ENCODE results near the gene HELB.

HELB gene

GRCh38 chr12:66288121-66288520 lies 14.2 kb upstream of the HELB start:
- TF ChIP-seq CTCF (IDR thresholded peaks at IDR 0.05; ENCODE audit: low read depth, low read length) (no peak), EZH2phosphoT487 (IDR thresholded peaks at IDR 0.05; ENCODE audit: low read depth) (no peak)
- Histone ChIP-seq H2AFZ (ENCODE audit: low read depth, low read length) (no peak overlapping the region), H3K9ac (ENCODE audit: low read length) (no peak overlapping the region), H4K20me1 (ENCODE audit: insufficient read depth, low read length) (no peaks in the 10 kb centered on the region), H3K27ac (ENCODE audit: low read length) (no peak overlapping the region), H3K9me3 (ENCODE audit: insufficient read depth, low read length) (no peaks in the 10 kb centered on the region), H3K4me1 (ENCODE audit: low read length) (no peaks in the 10 kb centered on the region), H3K27me3 (ENCODE audit: low read depth, low read length) (no peaks in the 10 kb centered on the region), H3K4me2 (ENCODE audit: low read length) (no peak overlapping the region), H3K79me2 (ENCODE audit: low read length) (no peaks in the 10 kb centered on the region), H3K36me3 (replicated peaks; ENCODE audit: low read depth, low read length) (no peaks in the 10 kb centered on the region), H3K4me3 (ENCODE audit: low read length) (no peak overlapping the region)

GRCh38 chr12:66289485-66289884 lies 12.8 kb upstream of the HELB start:
- TF ChIP-seq CTCF (IDR thresholded peaks at IDR 0.05; ENCODE audit: low read depth, low read length) (no peak), EZH2phosphoT487 (IDR thresholded peaks at IDR 0.05; ENCODE audit: low read depth) (no peak)
- H3K9me3 ChIP-seq (ENCODE audit: insufficient read depth, low read length), result no peaks in the 10 kb centered on the region
- no peak overlapping the region for H3K27ac ChIP-seq (ENCODE audit: low read length)
- H4K20me1 ChIP-seq (ENCODE audit: insufficient read depth, low read length), result no peaks in the 10 kb centered on the region
- H3K9ac ChIP-seq (ENCODE audit: low read length), result no peak overlapping the region
- no peaks in the 10 kb centered on the region for H3K4me1 ChIP-seq (ENCODE audit: low read length)
- H3K36me3 ChIP-seq (replicated peaks; ENCODE audit: low read depth, low read length), result no peaks in the 10 kb centered on the region
- no peak overlapping the region for H3K4me3 ChIP-seq (ENCODE audit: low read length)
- H3K27me3 ChIP-seq (ENCODE audit: low read depth, low read length), result no peaks in the 10 kb centered on the region
- H3K4me2 ChIP-seq (ENCODE audit: low read length), result no peak overlapping the region
- H2AFZ ChIP-seq (ENCODE audit: low read depth, low read length), result no peak overlapping the region
- no peaks in the 10 kb centered on the region for H3K79me2 ChIP-seq (ENCODE audit: low read length)

- H3K9ac ChIP-seq (ENCODE audit: low read length), result no peak overlapping the region
- no peak overlapping the region for H2AFZ ChIP-seq (ENCODE audit: low read depth, low read length)
- no peaks in the 10 kb centered on the region for H3K36me3 ChIP-seq (replicated peaks; ENCODE audit: low read depth, low read length)
- H4K20me1 ChIP-seq (ENCODE audit: insufficient read depth, low read length), result no peaks in the 10 kb centered on the region
- H3K4me1 ChIP-seq (ENCODE audit: low read length), result no peaks in the 10 kb centered on the region
- H3K9me3 ChIP-seq (ENCODE audit: insufficient read depth, low read length), result no peaks in the 10 kb centered on the region
- no peak overlapping the region for H3K4me3 ChIP-seq (ENCODE audit: low read length)
- no peak for TF ChIP-seq CTCF (IDR thresholded peaks at IDR 0.05; ENCODE audit: low read depth, low read length)
- TF ChIP-seq EZH2phosphoT487 (IDR thresholded peaks at IDR 0.05; ENCODE audit: low read depth), result no peak
- H3K4me2 ChIP-seq (ENCODE audit: low read length), result no peak overlapping the region
- H3K27me3 ChIP-seq (ENCODE audit: low read depth, low read length), result no peaks in the 10 kb centered on the region
- no peak overlapping the region for H3K27ac ChIP-seq (ENCODE audit: low read length)
- no peaks in the 10 kb centered on the region for H3K79me2 ChIP-seq (ENCODE audit: low read length)
These were observed 11.5 kb upstream of the HELB start for GRCh38 chr12:66290716-66291200.

DNA sequence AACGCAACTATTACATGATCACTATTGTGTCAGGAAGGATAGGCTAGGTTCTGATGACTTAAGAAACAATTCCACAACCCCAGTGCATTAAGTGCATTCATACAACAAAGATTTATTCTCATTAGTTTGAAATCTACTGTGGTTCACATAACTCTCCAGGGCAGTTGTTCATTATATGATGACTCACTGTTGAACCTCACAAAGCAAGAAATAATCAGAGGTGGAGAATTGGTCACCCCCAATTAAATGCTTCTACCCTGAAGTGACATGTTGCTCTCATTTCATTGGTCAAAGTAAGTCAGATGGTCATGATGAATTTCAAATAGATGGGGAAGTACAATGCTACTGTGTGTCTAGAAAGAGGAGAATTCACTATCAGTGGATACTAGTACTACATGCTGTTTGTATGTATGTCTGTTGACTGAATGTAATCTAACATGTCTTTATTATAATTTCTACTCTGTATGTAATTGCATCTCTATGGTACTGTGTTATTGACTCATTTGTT lies 6.1 kb upstream of the HELB start:
- Histone ChIP-seq H4K20me1 (ENCODE audit: insufficient read depth, low read length) (no peaks in the 10 kb centered on the region), H3K79me2 (ENCODE audit: low read length) (no peaks in the 10 kb centered on the region), H2AFZ (ENCODE audit: low read depth, low read length) (no peak overlapping the region), H3K27ac (ENCODE audit: low read length) (no peak overlapping the region), H3K36me3 (replicated peaks; ENCODE audit: low read depth, low read length) (no peaks in the 10 kb centered on the region), H3K27me3 (ENCODE audit: low read depth, low read length) (peaks cover 23% of the 10 kb centered on the region), H3K9ac (ENCODE audit: low read length) (no peak overlapping the region), H3K4me1 (ENCODE audit: low read length) (no peaks in the 10 kb centered on the region), H3K9me3 (ENCODE audit: insufficient read depth, low read length) (no peaks in the 10 kb centered on the region), H3K4me2 (ENCODE audit: low read length) (no peak overlapping the region), H3K4me3 (ENCODE audit: low read length) (no peak overlapping the region)
- TF ChIP-seq CTCF (IDR thresholded peaks at IDR 0.05; ENCODE audit: low read depth, low read length) (no peak), EZH2phosphoT487 (IDR thresholded peaks at IDR 0.05; ENCODE audit: low read depth) (no peak)

All from OCI-LY3 (cell line).